ENCODE data around the gene DDX3X. TPM values are rescaled to one million over a fixed set of nuclear protein-coding genes. Genes with fewer than 3 reads are reported as not detected.
"Not testable (repeated sequence)": the region's sequence is repeated elsewhere in the genome, so short reads cannot be mapped to it uniquely, and the experiment has no call there.

Gene DDX3X
- total RNA-seq, 1 donor from 2014 or later: 184 TPM

GRCh38 chrX:41351923-41352322 lies 18.0 kb downstream of the DDX3X start:
- no peaks in the 10 kb centered on the region for H3K27me3 ChIP-seq (ENCODE audit: control insufficient read depth, insufficient read depth, low read length)
- no peak for TF ChIP-seq CTCF (IDR thresholded peaks at IDR 0.05; ENCODE audit: insufficient read depth, low read length, poor library complexity, severe bottlenecking)
- H3K4me3 ChIP-seq (ENCODE audit: low read depth, low read length): no peak overlapping the region
- no peaks in the 10 kb centered on the region for H3K36me3 ChIP-seq (ENCODE audit: control insufficient read depth, insufficient read depth, low read length)
- no peak for DNase-seq (ENCODE audit: low read depth)

GRCh38 chrX:41352329-41352838 lies 18.4 kb downstream of the DDX3X start:
- H3K27me3 ChIP-seq (ENCODE audit: control insufficient read depth, insufficient read depth, low read length): no peaks in the 10 kb centered on the region
- H3K36me3 ChIP-seq (ENCODE audit: control insufficient read depth, insufficient read depth, low read length): no peaks in the 10 kb centered on the region
- TF ChIP-seq CTCF (IDR thresholded peaks at IDR 0.05; ENCODE audit: insufficient read depth, low read length, poor library complexity, severe bottlenecking): no peak
- no peak overlapping the region for H3K4me3 ChIP-seq (ENCODE audit: low read depth, low read length)
- no peak for DNase-seq (ENCODE audit: low read depth)

GRCh38 chrX:41353985-41354384 lies 20.0 kb downstream of the DDX3X start:
- H3K36me3 ChIP-seq (ENCODE audit: control insufficient read depth, insufficient read depth, low read length): no peaks in the 10 kb centered on the region
- TF ChIP-seq CTCF (IDR thresholded peaks at IDR 0.05; ENCODE audit: insufficient read depth, low read length, poor library complexity, severe bottlenecking): no peak
- no peak for DNase-seq (ENCODE audit: low read depth)
- H3K4me3 ChIP-seq (ENCODE audit: low read depth, low read length): no peak overlapping the region
- H3K27me3 ChIP-seq (ENCODE audit: control insufficient read depth, insufficient read depth, low read length): no peaks in the 10 kb centered on the region

GRCh38 chrX:41369152-41369551 lies 35.2 kb downstream of the DDX3X start:
- TF ChIP-seq CTCF (IDR thresholded peaks at IDR 0.05; ENCODE audit: insufficient read depth, low read length, poor library complexity, severe bottlenecking): no peak
- Histone ChIP-seq H3K4me3 (ENCODE audit: low read depth, low read length) (no peak overlapping the region), H3K27me3 (ENCODE audit: control insufficient read depth, insufficient read depth, low read length) (peaks cover under 1% of the 10 kb centered on the region), H3K36me3 (ENCODE audit: control insufficient read depth, insufficient read depth, low read length) (no peaks in the 10 kb centered on the region)
- DNase-seq (ENCODE audit: low read depth): no peak

GRCh38 chrX:41371575-41371974 lies 37.6 kb downstream of the DDX3X start:
- not testable (repeated sequence) for DNase-seq (ENCODE audit: low read depth); H3K4me3 ChIP-seq (ENCODE audit: low read depth, low read length); H3K36me3 ChIP-seq (ENCODE audit: control insufficient read depth, insufficient read depth, low read length); H3K27me3 ChIP-seq (ENCODE audit: control insufficient read depth, insufficient read depth, low read length)

- no peaks in the 10 kb centered on the region for H3K36me3 ChIP-seq (ENCODE audit: control insufficient read depth, insufficient read depth, low read length)
- DNase-seq (ENCODE audit: low read depth): no peak
- H3K4me3 ChIP-seq (ENCODE audit: low read depth, low read length): no peak overlapping the region
- H3K27me3 ChIP-seq (ENCODE audit: control insufficient read depth, insufficient read depth, low read length): no peaks in the 10 kb centered on the region
- TF ChIP-seq CTCF (IDR thresholded peaks at IDR 0.05; ENCODE audit: insufficient read depth, low read length, poor library complexity, severe bottlenecking): no peak
These were observed 40.1 kb downstream of the DDX3X start for GRCh38 chrX:41373989-41374606.
